ENCODE measurements around the gene CDK14.

CDK14 gene

DNA sequence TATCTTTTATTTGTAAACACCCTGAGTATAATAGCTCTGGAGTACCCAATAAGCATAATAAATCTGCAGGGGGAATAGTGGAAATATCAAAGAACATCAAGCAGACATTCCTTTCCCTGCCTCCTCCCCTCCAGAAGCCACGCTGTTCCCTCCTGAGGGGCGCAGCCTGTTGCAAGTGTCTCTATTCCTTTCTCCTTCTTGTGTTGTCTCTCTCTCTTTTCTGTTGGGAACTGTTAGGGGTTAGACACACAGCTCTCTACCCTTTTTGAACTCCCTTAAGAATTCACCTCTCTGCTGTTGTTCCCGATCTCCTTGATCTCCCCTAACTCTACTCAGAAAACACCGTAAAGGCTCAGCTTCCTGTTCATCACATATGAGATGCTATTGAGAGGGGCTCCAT is 490.1 kb downstream of the CDK14 start:
- FAIRE-seq (no peak), DNase-seq (ENCODE audit: low spot score) (no peak)

DNA sequence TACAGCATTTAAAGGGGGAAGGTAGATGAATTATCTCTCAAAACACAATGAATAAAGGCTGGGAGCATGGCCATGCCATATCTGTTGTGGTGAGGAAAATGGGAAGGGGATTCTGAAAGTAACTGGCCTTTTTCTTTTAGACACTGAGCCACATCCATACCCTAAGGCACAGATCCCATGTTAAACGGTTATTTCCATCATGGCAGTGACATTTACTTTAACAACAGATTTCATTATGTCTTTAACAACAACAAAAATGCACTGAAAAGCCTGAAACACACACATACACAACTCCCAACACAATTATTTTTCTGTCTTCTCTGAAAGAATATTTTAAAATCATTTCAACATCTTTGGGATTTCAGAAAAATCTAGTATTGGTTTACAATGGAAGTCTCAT is 492.0 kb downstream of the CDK14 start:
- FAIRE-seq (no peak), DNase-seq (ENCODE audit: low spot score) (no peak)

DNA sequence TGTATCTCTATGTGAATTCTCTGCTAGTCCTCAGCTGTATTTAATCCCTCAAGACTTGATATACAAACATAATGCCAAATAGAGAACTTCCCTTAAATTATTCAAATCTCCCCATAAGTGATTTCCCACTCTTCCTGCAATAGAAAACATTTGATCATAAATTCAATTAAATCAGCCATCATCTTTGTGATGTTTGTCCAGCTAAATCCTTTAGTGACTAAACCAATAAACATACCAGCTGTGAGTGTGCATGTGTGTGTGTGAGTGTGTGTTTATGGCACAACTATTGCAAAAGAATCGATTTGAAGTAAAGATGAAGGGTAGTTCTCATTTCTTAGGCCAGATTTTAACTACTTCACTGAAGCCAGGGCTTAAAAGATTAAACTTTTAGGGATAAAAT is 492.6 kb downstream of the CDK14 start:
- FAIRE-seq (no peak), DNase-seq (ENCODE audit: low spot score) (no peak)

GRCh38 chr7:91089382-91089963 is 493.4 kb downstream of the CDK14 start:
- peak; percentile 39 for DNase-seq (ENCODE audit: low spot score)
- no peak for FAIRE-seq

DNA sequence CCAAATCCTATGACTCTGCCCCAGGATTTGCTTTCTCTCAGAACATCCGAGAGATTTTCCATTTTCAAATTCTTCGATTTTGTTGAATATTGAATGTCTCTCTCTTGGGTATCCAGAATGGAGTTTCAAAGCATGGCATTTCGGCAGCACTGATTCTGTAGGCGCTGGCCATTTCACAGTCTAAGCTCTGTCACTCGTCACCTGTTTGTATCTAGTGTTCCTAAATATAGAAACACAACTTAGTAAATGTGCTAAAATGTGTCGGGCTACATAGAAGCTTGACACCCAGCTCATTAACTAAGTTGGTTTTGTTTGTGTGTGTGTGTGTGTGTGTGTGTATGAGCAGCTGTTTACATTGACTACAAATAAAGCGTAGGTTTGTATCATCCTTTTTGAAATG is 494.6 kb downstream of the CDK14 start:
- FAIRE-seq: no peak
- DNase-seq (ENCODE audit: low spot score): no peak

DNA sequence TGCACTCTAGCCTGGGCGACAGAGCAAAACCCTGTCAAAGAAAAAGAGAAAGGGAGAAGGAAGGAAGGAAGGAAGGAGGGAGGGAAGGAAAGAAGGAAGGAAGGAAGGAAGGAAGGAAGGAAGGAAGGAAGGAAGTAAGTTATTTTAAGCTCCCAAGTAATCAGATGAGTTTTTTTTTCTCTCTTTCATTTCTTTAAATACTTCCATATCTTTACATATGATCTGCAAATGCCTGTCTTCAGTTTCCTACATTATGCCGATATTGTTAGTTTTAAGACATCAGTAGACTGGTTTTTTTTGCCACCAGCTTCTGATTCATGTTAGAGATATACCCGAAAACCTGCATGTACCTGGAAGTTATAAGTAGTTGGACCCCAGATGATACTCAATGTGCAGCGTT is 495.5 kb downstream of the CDK14 start:
- no peak for DNase-seq (ENCODE audit: low spot score)
- no peak for FAIRE-seq

- DNase-seq (ENCODE audit: low spot score) (no peak), FAIRE-seq (no peak)
Measured at GRCh38 chr7:91093181-91093580, 497.1 kb downstream of the CDK14 start.

GRCh38 chr7:91098566-91098965 is 502.4 kb downstream of the CDK14 start:
- DNase-seq (ENCODE audit: low spot score) (no peak), FAIRE-seq (no peak)

DNA sequence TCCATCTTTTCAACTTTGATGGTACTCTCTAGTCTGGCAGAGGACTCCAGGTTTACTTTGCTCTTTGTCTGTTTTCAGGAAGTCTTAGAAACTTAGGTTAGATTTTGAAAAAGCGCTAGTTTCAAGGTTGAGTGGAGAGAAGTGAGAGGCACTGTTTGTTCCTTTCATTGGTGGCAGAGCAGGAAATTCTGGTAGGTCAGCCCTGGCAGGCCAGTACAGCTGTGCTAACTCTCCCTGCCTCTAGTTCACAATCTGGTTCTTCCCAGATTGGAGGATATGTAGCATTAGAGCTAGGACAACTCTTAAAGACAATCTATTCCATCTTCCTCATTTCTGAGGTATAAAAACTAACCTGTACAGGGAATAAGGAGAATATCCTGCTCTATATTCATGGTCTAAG is 507.2 kb downstream of the CDK14 start:
- DNase-seq (ENCODE audit: low spot score) (no peak), FAIRE-seq (no peak)

- FAIRE-seq (no peak), DNase-seq (ENCODE audit: low spot score) (no peak)
Measured at GRCh38 chr7:91107460-91107859, 511.3 kb downstream of the CDK14 start.

DNA sequence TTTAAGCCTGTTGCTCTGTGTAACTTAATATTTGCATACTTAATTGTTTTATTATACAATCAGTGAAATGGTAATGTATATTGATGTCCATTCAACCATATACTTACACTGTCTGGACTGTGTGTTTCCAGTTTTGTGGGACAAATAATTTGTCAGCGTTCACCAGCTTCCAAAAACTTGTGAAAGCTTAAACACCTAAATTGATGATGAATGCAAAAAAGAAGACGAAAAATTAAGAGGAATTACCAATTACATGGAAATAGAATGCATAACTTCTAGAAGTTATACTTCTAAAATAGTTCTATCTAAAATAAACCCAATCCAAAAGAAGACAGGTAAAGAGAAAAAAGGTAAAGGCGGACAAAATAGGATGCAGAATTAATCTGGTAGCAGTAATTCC is 513.1 kb downstream of the CDK14 start:
- FAIRE-seq: no peak
- DNase-seq (ENCODE audit: low spot score): no peak

- FAIRE-seq (no peak), DNase-seq (ENCODE audit: low spot score) (no peak)
Measured at GRCh38 chr7:91112902-91113341, 516.8 kb downstream of the CDK14 start.

DNA sequence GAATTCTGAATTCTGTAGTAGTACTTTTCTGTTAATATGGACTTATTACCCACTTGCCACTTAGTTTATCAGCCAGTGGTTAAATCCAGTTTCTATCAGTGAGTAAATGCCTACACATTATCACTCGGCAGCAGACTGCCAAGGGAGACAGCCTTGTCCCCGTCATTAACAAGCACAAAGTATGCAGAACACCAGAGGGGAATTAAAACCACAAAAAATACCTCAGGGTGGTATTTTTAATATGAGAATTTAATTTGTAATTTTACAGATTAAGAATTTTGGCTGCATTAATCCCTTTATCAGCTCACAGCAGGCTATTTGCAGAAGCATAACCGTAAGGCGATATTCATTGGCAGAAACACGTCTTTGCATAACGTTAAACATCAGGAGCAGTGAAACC is 518.1 kb downstream of the CDK14 start:
- DNase-seq (ENCODE audit: low spot score) (no peak), FAIRE-seq (no peak)

DNA sequence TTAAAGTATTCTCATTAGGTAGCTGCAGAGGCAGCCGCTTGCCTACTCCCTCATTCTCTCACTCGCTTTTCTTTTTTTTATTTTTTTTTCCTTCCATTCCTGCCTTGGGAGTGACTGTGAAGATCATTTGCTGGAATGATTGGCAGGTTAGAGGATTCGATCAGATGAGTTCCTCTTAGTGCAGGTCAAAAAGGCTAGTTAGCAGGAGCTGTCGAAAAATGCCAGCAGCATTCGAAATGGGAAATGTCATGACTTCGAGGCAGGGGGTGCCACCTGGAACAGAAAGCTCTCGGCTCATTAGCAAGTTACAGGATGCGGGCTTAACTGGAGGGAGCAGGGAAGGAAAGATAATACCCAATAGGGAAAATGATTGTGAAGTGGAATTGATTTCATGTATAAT is 530.6 kb downstream of the CDK14 start:
- no peak for DNase-seq (ENCODE audit: low spot score)
- no peak for FAIRE-seq

DNA sequence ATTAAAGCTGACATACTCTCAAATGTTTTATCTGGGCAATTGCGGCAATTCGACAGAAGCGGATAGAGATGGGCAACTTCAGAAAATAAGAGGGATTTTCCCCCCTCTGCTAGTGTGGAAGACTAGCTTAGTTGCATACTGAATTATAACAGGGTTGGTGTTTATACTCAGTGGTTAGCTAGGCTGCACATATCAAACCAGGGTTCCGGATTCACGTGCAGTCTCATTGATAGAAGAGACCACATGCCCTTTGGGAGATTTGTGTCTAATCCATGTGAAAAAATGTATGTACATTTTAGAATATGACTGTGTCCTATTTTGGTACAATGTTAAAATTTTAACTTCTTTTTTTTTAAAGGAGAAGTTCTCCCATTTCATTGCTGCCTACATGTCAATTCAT is 531.2 kb downstream of the CDK14 start:
- no peak for FAIRE-seq
- DNase-seq (ENCODE audit: low spot score): no peak

DNA sequence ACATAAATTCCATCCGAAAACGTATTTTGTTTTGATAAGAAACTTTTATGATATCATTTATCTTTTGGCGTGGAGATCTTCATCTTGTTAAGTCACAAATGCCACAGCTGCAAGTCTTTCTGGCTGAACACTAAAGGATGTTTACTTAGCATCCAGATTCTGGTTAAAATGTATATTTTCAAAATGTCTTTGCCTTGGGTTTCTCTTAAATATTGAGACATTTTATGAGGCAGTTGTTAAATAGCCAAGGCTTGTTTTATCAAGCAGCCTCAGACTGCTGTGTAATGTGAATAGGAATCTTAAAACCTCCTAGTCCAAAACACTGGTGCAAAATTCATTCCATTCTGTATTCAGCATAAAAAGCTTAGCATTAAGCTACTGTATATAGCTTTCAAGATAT is 531.8 kb downstream of the CDK14 start:
- FAIRE-seq: no peak
- no peak for DNase-seq (ENCODE audit: low spot score)

- DNase-seq (ENCODE audit: low spot score): no peak
- no peak for FAIRE-seq
Measured at GRCh38 chr7:91128683-91129348, 532.7 kb downstream of the CDK14 start.

DNA sequence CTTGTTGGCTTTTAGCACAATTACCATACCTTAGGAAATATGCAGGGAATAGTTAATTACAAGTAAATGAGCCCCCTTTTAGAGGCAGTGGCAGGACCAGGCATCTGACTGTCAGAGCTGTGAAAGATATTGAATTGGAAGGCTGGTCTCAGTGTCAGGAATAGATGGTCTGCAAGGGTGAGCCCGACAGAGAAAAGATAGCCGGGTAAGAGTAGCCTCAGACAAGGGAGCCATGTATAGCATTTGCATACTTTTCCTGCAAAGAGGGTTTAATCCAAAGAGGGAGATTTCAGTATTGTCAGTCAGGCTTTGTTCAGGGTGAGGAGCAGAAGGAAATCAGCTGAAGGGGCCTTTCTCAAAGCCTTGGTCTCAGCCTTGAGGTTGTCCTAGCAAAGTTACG is 539.2 kb downstream of the CDK14 start:
- no peak for FAIRE-seq
- no peak for DNase-seq (ENCODE audit: low spot score)

- FAIRE-seq: no peak
- DNase-seq (ENCODE audit: low spot score): no peak
Measured at GRCh38 chr7:91135703-91136430, 539.7 kb downstream of the CDK14 start.

- DNase-seq (ENCODE audit: low spot score): no peak
- no peak for FAIRE-seq
Measured at GRCh38 chr7:91137153-91137787, 541.1 kb downstream of the CDK14 start.

- DNase-seq (ENCODE audit: low spot score) (no peak), FAIRE-seq (no peak)
Measured at GRCh38 chr7:91137788-91138368, 541.8 kb downstream of the CDK14 start.

- DNase-seq (ENCODE audit: low spot score) (no peak), FAIRE-seq (no peak)
Measured at GRCh38 chr7:91140286-91140685, 544.2 kb downstream of the CDK14 start.

Data from urothelium cell line (cell line).